Measurements from ENCODE around the gene TDRD3. TPM values are rescaled to one million over a fixed set of nuclear protein-coding genes. Genes with fewer than 3 reads are reported as not detected.

TDRD3 gene
- 10 to 100 TPM; 14.5 to 33.8 (median 16.1) TPM for total RNA-seq

DNA sequence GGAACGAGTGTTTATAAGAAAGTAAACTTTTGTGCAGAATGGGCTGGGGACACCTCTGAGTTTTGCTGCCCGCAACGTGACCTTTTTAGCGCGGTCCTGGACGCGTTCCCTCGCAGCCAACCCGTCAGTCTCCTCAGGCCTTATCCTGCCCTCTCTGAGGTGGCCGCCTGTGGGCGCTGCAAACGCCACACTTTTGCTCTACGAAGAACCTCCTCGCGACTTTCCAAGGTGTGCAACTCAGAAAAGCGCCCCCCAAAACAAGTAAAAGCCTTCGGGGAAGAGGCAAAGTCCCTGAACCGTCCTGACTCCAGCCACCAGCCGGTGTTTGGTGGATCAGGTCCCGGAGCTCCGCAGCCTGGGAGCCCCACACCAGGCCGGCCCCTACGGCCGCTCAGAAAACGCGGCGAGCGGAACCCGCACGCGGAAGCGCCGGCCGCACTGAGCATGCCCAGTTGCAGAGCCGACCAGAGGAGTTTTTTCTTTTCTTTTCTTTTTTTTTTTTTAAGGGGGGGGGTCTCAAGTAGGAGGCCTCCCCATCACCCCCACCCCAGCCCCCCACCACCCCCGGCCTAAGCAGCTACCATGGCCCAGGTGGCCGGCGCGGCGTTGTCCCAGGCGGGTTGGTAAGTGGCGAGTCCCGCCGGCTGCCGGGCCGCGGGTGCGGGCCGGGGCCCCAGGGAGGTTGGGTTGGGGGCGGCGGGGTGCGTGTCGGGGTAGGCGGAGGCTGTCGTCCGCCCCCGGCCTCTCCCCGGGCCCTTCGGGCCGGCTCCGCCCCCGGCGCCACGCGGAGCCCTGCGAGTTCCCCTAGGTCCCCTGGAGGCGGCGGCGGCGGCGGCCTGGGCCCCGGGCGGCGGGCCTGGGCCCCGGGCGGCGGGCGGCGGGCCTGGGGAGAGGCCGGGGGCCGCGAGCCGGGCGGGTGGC lies at the start of gene TDRD3:
Gene TDRD3, plus strand, starts transcription at position 438 of the 921 bp plus-strand sequence. Its CDS starts 145 bp downstream, at position 583.
- TF ChIP-seq POLR2A (IDR thresholded peaks at IDR 0.05) = peak in 3 of 4 donors; percentile 68 to 72 (median 69)
- TF ChIP-seq, protein P1, sequence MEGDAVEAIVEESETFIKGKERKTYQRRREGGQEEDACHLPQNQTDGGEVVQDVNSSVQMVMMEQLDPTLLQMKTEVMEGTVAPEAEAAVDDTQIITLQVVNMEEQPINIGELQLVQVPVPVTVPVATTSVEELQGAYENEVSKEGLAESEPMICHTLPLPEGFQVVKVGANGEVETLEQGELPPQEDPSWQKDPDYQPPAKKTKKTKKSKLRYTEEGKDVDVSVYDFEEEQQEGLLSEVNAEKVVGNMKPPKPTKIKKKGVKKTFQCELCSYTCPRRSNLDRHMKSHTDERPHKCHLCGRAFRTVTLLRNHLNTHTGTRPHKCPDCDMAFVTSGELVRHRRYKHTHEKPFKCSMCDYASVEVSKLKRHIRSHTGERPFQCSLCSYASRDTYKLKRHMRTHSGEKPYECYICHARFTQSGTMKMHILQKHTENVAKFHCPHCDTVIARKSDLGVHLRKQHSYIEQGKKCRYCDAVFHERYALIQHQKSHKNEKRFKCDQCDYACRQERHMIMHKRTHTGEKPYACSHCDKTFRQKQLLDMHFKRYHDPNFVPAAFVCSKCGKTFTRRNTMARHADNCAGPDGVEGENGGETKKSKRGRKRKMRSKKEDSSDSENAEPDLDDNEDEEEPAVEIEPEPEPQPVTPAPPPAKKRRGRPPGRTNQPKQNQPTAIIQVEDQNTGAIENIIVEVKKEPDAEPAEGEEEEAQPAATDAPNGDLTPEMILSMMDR (IDR thresholded peaks at IDR 0.05) = peak; percentile 69 to 85 (median 76)
- peak; percentile 42 for DNase-seq
- H3K27ac ChIP-seq = peak within 1 kb of the TSS; percentile 97 to 99 (median 99)
- peak within 1 kb of the TSS; percentile 67 to 87 (median 80) for H3K4me3 ChIP-seq
- H3K9me3 ChIP-seq = no peaks in the 10 kb centered on the region
- no peaks in the 10 kb centered on the region for H3K36me3 ChIP-seq
- WGBS, 2 donors = 0 to 1% methylated on average over 27 to 33 of the region's 84 CpGs
- no peaks in the 10 kb centered on the region for H3K27me3 ChIP-seq
- intact Hi-C loops (cut with DNase I) = no loop called here
- H3K4me1 ChIP-seq = peaks cover under 1 to 33% (median 12%) of the 10 kb centered on the region in 3 donors

DNA sequence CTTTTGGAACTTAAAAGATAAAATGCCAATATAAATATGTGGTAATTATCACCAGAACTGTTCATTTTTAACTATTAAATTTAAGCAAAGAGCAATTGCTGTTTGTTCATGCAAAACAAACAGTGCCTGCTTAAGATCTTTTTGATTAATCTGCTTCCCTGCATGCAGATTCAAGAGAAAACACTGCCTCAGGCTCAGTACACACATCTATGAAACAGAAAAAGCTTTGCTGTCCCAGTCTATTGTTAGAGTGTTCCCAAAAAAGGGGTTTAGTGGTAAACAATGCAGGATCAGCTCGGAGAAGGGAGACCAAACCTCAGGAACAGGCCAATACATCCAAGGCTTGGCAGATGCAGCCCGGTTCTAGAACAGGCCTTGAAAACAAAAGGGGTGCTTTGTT lies 49.3 kb upstream of the TDRD3 start:
- intact Hi-C loops (cut with DNase I) = no loop called here
- 34 to 35% methylated on average over 2 of the region's 2 CpGs for WGBS, 2 donors
- Histone ChIP-seq H3K9me3 (no peaks in the 10 kb centered on the region), H3K36me3 (no peaks in the 10 kb centered on the region), H3K27ac (no peak overlapping the region), H3K27me3 (peaks cover 0 to 55% (median 0%) of the 10 kb centered on the region in 4 donors), H3K4me3 (no peak overlapping the region), H3K4me1 (peaks cover 0 to 11% (median 0%) of the 10 kb centered on the region in 3 donors)
- DNase-seq = no peak
- TF ChIP-seq, protein P1 (IDR thresholded peaks at IDR 0.05) = no peak
- no peak for TF ChIP-seq POLR2A (IDR thresholded peaks at IDR 0.05)

DNA sequence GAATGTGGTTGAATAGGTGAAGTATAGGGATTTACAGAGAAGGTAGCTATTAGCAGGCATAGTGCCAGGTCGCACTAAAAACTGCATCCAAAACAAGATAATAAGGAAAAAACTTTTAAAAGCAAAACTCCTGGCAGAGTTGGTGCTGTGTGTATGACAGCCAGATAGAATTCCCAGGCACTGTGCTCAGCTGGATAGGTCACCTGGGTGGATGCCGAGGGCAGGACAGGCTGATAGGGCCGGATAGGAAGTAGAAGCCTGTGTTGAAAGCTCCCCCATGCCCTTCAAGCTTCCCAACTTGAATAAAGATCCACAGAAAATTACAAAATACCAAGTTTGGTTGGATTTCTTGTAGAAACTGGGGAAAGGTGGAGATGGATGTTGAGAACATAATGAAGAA lies 48.9 kb upstream of the TDRD3 start:
- no peak for DNase-seq
- no peak for TF ChIP-seq POLR2A (IDR thresholded peaks at IDR 0.05)
- TF ChIP-seq, protein P1 (IDR thresholded peaks at IDR 0.05) = no peak
- no peaks in the 10 kb centered on the region for H3K9me3 ChIP-seq
- no peak overlapping the region for H3K27ac ChIP-seq
- 41 to 52% methylated on average over 3 of the region's 3 CpGs for WGBS, 2 donors
- H3K36me3 ChIP-seq = no peaks in the 10 kb centered on the region
- intact Hi-C loops (cut with DNase I) = no loop called here
- H3K4me1 ChIP-seq = peaks cover 0 to 11% (median 0%) of the 10 kb centered on the region in 3 donors
- H3K27me3 ChIP-seq = peaks cover 0 to 52% (median 0%) of the 10 kb centered on the region in 4 donors
- H3K4me3 ChIP-seq = no peak overlapping the region

DNA sequence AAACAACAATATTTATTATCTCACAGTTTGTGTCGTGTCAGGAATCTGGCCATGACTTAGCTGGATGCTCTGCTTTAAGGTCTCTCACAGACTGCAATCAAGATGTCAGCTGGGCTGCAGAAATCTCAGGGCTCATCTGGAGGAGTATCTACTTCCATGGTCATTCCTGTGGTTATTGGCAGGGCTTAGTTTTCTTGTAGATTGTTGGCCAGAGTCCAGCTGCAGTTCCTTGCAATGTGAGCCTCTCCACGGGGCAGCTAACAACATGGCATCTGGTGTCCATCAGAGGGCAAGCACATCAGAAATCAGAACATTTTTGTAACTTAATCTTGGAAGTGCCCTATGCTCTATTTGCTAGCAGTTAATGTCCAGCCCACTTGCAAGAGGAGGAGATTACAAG lies 45.7 kb upstream of the TDRD3 start:
- WGBS, 2 donors = 40 to 43% methylated on average over 1 to 2 of the region's 2 CpGs
- Histone ChIP-seq H3K4me1 (peaks cover 0 to 11% (median 0%) of the 10 kb centered on the region in 3 donors), H3K36me3 (no peaks in the 10 kb centered on the region), H3K27ac (no peak overlapping the region), H3K27me3 (peaks cover 0 to 26% (median 0%) of the 10 kb centered on the region in 4 donors), H3K4me3 (no peak overlapping the region), H3K9me3 (no peaks in the 10 kb centered on the region)
- no peak for DNase-seq
- intact Hi-C loops (cut with DNase I) = no loop called here
- TF ChIP-seq, protein P1 (IDR thresholded peaks at IDR 0.05) = no peak
- no peak for TF ChIP-seq POLR2A (IDR thresholded peaks at IDR 0.05)

Data from esophagus squamous epithelium (tissue), 5 donors.